Left lung (tissue), 10 donors: ENCODE data around the gene EHMT1. TPM values are rescaled to one million over a fixed set of nuclear protein-coding genes. Genes with fewer than 3 reads are reported as not detected.

ENCODE experiments used
- ATAC-seq: fragments of 200-7000 bp; cut with Tn5 transposase; one replicate; pipeline ENCODE4 v1.9.1; 2020; ENCODE audit warnings: moderate library complexity
- DNase-seq, 4 donors: peaks; one replicate each; pipeline ENCODE4 v3.0.0-alpha.2; 2013 to 2020
- H3K27ac ChIP-seq, 2 donors: fragments of 200-600 bp; sonication (generic) in 1 of 2; one replicate each; pipeline versions ENCODE4 v1.5.0 to v1.8.0; 2020 to 2021
- H3K27me3 ChIP-seq, 2 donors: fragments of 200-600 bp; sonication (generic) in 1 of 2; one replicate each; pipeline versions ENCODE4 v1.5.0 to v1.8.0; 2020 to 2021
- H3K36me3 ChIP-seq, 2 donors: fragments of 200-600 bp; sonication (generic) in 1 of 2; one replicate each; pipeline versions ENCODE4 v1.5.0 to v1.8.0; 2020 to 2021
- H3K4me1 ChIP-seq, 2 donors: fragments of 200-600 bp; one replicate each; pipeline ENCODE4 v1.8.0; 2021
- H3K4me3 ChIP-seq, 2 donors: fragments of 200-600 bp; sonication (generic) in 1 of 2; one replicate each; pipeline versions ENCODE4 v1.5.0 to v1.8.0; 2020 to 2021; ENCODE audit warnings: mild to moderate bottlenecking in 1 of 2
- H3K9me3 ChIP-seq, 2 donors: fragments of 200-600 bp; sonication (generic) in 1 of 2; one replicate each; pipeline versions ENCODE4 v1.5.0 to v1.8.0; 2020 to 2021
- CTCF ChIP-seq, 2 donors: fragments of 200-600 bp; sonication (generic) in 1 of 2; IDR thresholded peaks; one replicate each; pipeline versions ENCODE4 v1.5.0 to v1.8.0; 2021; ENCODE audit warnings: antibody characterized with exemption in 2 of 2
- intact Hi-C, 2 donors: fragments of 100-400 bp; cut with DNase I; formaldehyde crosslinking; loops; one replicate each; pipeline versions ENCODE4 v1.11.2 to v1.14.2; 2022
- polyA plus RNA-seq, 6 donors: library from polyadenylated mRNA; unstranded; fragments of 120-200 nt; gene quantifications; one replicate each; pipeline ENCODE4 v1.2.1, GENCODE V29; 2013; ENCODE audit not compliant: insufficient read length in 6 of 6
- total RNA-seq, 2 donors: library from RNA; stranded (reverse); fragmentation: NEBNext Ultra II Directional; extraction: Animal tissue kit (Norgen Biotek cat#: 25700); gene quantifications; one replicate each; pipeline ENCODE4 v1.2.1, GENCODE V29; 2021
- donor health status: DM: no; HTN: yes; CAD: no.
- donor health status: DM: no; HTN: no; CAD: no.

EHMT1 gene
- total and polyA plus RNA-seq, 8 donors = 71.5 to 92.7 (median 82.7) TPM

DNA sequence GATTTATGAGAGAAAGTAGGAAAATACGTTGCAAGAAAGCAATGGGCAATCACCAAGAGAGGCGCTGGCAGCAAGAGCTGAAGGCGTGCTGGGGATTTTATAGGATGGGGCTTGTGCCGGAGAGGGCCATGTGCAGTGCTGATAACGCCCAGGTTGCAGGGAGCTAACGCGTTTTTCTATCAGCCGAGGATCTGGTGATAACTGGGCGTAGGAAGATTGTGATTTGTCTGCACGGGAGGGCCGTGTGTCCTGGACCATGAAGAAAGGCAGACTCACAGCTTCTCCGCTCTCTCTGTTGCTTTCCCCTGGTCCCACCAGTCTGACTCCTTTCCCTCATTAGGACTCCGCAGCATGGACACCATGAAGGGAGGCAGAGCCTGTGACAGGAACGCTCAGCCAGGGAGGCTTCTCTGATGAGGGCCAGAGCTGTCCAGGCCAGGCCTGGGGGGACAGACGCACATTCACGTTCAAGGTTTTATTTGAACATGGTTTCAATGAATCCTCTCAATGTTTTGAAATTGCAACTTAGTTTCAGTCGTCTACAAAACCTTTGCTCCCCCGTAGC lies 246.9 kb downstream of the EHMT1 start:
- no peak overlapping the region for H3K27ac ChIP-seq
- no peak for DNase-seq
- no peaks in the 10 kb centered on the region for H3K36me3 ChIP-seq
- no peaks in the 10 kb centered on the region for H3K27me3 ChIP-seq
- peaks cover 0 to 10% of the 10 kb centered on the region in 2 donors for H3K9me3 ChIP-seq
- intact Hi-C loops = no loop called here
- H3K4me3 ChIP-seq = no peak overlapping the region
- TF ChIP-seq CTCF (IDR thresholded peaks at IDR 0.05) = no peak
- no peak for ATAC-seq
- H3K4me1 ChIP-seq = no peaks in the 10 kb centered on the region

DNA sequence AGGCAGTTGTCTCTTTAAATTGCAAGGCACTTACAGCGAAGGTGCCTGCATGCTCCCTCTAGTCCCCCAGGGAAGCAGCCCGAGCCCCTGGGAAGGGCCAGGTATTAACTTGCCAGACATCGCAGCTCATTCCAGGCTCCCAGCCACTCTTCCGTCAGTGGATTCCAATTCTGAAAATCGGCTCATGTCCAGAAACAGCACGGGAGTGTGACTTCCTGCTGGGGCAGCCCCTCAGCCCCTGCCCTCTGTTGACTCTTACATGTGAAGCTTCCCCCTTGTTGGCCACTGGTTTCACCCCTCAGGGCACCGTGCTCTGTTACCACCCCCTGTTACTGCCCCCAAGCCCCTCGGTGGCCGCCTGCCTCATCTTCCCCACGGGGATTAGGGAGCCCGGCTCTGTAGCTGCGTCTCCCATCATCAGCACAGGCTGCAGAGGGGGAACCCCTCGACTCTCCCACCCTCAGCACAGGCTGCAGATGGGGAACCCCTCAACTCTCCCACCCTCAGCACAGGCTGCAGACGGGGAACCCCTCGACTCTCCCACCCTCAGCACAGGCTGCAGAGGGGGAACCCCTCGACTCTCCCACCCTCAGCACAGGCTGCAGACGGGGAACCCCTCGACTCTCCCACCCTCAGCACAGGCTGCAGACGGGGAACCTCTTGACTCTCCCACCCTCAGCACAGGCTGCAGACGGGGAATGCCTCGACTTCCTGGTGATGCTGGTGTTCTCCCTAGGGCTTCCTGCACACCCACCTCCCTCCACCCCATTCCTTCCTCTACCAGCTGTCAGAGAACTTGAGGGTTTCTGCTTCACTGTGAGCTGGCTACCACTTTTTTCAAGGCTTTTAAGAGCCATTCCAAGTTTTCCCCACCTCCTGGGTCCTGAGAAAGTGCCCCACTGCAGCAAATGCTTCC lies 247.7 kb downstream of the EHMT1 start:
- ATAC-seq (no peak), DNase-seq (peak in 1 of 4 donors; percentile 26)
- Histone ChIP-seq H3K36me3 (no peaks in the 10 kb centered on the region), H3K9me3 (peaks cover 0 to 6% of the 10 kb centered on the region in 2 donors), H3K4me3 (no peak overlapping the region), H3K27ac (no peak overlapping the region), H3K4me1 (no peaks in the 10 kb centered on the region), H3K27me3 (no peaks in the 10 kb centered on the region)
- no peak for TF ChIP-seq CTCF (IDR thresholded peaks at IDR 0.05)
- intact Hi-C loops = no loop called here

DNA sequence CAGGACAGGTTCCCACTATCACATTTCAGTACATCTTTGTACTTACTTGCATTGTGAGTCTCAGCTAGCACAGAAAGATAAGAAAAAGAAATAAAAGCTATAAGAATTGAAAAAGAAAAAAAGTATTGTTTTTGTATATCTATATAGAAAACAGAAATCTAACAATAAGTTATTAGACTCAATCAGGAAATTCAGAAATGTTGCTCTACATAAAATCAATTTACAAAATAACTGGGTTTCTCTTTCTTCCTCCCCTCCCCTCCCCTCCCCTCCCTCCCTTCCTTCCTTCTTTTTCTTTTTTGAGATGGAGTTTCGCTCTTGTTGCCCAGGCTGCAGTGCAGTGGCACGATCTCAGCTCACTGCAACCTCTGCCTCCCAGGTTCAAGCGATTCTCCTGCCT lies 251.6 kb downstream of the EHMT1 start:
- no peak overlapping the region for H3K27ac ChIP-seq
- H3K4me1 ChIP-seq = no peaks in the 10 kb centered on the region
- TF ChIP-seq CTCF (IDR thresholded peaks at IDR 0.05) = no peak
- peaks cover 0 to 7% of the 10 kb centered on the region in 2 donors for H3K27me3 ChIP-seq
- peaks cover 0 to 6% of the 10 kb centered on the region in 2 donors for H3K9me3 ChIP-seq
- no peak for DNase-seq
- no peak for ATAC-seq
- H3K4me3 ChIP-seq = no peak overlapping the region
- H3K36me3 ChIP-seq = no peaks in the 10 kb centered on the region
- intact Hi-C loops = no loop called here

- DNase-seq = no peak
Observed at GRCh38 chr9:137872296-137872695, 253.5 kb downstream of the EHMT1 start.

More at GRCh38 chr9:137872296-137872695, 253.5 kb downstream of the EHMT1 start:
- H3K36me3 ChIP-seq = no peaks in the 10 kb centered on the region
- intact Hi-C loops = no loop called here
- no peak overlapping the region for H3K27ac ChIP-seq
- H3K9me3 ChIP-seq = peaks cover 0 to 6% of the 10 kb centered on the region in 2 donors
- no peak overlapping the region for H3K4me3 ChIP-seq
- peaks cover 7 to 26% of the 10 kb centered on the region in 2 donors for H3K27me3 ChIP-seq
- TF ChIP-seq CTCF (IDR thresholded peaks at IDR 0.05) = no peak
- no peak for ATAC-seq
- no peaks in the 10 kb centered on the region for H3K4me1 ChIP-seq
